GM21529 (cell line): Measurements from ENCODE around the gene CCDC88A.

Source experiments
- ATAC-seq: cut with Tn5 transposase; IDR thresholded peaks from one replicate; pipeline ENCODE4 v1.9.1; 2021; ENCODE audit not compliant: unreplicated experiment

Gene CCDC88A

GRCh38 chr2:55425431-55425831 is 5.8 kb upstream of the CCDC88A start:
- no peak for ATAC-seq

GRCh38 chr2:55422876-55423665 is 3.4 kb upstream of the CCDC88A start:
- no peak for ATAC-seq

GRCh38 chr2:55421326-55421725 is 1.7 kb upstream of the CCDC88A start:
- no peak for ATAC-seq

GRCh38 chr2:55420871-55421270 is 1.2 kb upstream of the CCDC88A start:
- no peak for ATAC-seq

DNA sequence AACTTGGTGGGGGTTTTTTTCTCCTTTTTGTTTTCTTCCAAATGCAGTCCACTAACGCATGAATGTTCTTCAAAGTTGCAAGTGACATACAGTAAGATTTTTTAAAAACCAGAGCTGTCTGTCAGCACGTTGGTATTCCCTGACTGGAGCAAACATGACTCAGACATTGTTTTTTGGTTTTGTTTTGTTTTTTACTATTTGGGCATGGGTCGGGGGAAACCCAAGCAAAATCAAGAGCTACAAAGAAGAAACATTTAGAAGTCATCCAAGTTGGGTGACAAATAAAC is 726 bp upstream of the CCDC88A start:
- no peak for ATAC-seq

GRCh38 chr2:55419233-55419678 is 400 bp downstream of the CCDC88A start:
- peak; percentile 9 for ATAC-seq

GRCh38 chr2:55418512-55419232 is 984 bp downstream of the CCDC88A start:
- ATAC-seq, result no peak

GRCh38 chr2:55418072-55418471 is 1.6 kb downstream of the CCDC88A start:
- no peak for ATAC-seq

GRCh38 chr2:55416786-55417568 is 2.7 kb downstream of the CCDC88A start:
- ATAC-seq, result no peak

DNA sequence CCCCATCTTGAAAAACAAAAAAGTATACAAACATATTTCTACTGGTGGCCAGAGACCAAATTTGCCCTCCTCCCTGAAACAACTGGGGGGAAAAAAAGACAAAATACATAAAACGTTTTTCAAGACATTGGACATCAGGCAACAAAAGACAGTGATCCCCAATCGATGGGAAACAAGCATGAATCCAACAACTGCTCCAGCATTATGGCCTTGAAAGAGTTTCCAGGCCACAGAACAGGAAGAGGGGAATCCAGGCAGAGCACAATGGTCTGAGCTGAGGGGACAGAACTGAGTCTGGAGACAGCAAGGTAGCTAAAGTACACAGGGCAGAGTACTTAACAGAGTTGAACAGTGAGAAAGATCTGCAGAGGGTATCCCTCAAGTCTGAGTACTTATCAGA is 4.4 kb downstream of the CCDC88A start:
- ATAC-seq, result no peak

- ATAC-seq, result no peak
Observed at GRCh38 chr2:55408918-55409868, 10.5 kb downstream of the CCDC88A start.

- no peak for ATAC-seq
Observed at GRCh38 chr2:55408098-55408882, 11.4 kb downstream of the CCDC88A start.

DNA sequence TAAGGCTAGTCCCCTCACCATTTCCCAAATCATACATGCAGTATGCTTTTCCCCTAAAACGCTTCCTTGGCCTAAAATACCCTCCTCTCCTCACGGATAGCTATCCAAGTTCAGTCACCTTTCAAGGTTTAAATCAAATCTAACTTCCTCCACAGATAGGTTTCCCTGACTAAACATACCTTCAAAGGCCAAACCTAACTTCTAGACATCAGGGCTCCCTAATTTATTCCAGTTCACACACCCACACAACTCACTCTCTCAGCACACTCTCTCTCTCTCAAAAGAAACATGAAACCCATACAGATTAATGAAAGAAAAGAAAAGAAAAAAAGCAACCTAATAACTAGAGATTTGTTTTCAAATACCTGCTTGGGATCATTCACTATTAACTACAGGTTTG is 14.5 kb downstream of the CCDC88A start:
- ATAC-seq, result no peak

DNA sequence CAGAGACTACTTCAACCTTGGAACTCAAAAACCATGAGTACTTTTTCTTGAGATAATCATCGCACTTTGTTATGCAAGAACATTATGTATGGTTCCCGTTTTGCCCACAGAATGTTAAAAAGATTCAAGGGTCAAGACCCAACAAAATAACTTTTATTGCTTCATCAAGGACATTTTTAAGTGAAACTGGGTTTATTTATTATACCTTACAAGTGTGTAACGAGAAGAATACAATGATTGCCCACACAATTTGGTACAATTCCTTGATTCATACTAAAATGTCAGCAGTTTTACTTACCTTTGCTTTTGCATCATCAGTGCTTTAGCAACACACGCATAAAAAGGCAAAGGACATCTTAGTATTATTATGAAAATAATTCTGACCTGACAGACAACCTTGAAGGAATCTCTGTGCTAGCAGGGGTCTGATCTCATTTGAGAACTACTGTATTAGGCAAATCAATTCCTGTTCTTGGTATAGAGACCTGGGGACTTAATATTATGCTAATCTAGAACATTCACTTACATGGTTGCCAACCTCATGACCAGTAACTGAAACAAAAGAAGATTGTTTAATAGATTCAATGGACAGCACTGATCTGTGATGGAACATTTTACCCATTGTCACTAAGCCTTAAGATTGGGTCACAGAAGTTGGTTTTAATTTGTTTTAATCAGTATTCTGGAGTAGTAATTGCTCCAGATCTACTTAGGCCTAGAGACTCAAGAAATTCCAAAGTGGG is 16.2 kb downstream of the CCDC88A start:
- ATAC-seq, result no peak

GRCh38 chr2:55401124-55401523 is 18.5 kb downstream of the CCDC88A start:
- ATAC-seq, result no peak

- no peak for ATAC-seq
Observed at GRCh38 chr2:55400332-55400731, 19.3 kb downstream of the CCDC88A start.

GRCh38 chr2:55399815-55400214 is 19.8 kb downstream of the CCDC88A start:
- ATAC-seq, result no peak

GRCh38 chr2:55395724-55396605 is 23.7 kb downstream of the CCDC88A start:
- no peak for ATAC-seq
